HAP-1 (cell line): ENCODE measurements around the gene NLGN4X.

Experiments
- DNase-seq, 2 experiments: peaks; one replicate each; pipeline ENCODE4 v3.0.0-alpha.2; 2016 to 2020; ENCODE audit warnings: low spot score in 2 of 2
- H3K27me3 ChIP-seq: fragments of 250-450 bp; sonication (Bioruptor Pico); 2 replicates; pipeline ENCODE4 v1.5.1; 2020; ENCODE audit warnings: low read depth, mild to moderate bottlenecking, moderate library complexity
- H3K36me3 ChIP-seq: fragments of 250-450 bp; sonication (Bioruptor Pico); replicated peaks from 2 replicates; pipeline ENCODE4 v1.5.1; 2020; ENCODE audit warnings: mild to moderate bottlenecking
- H3K4me1 ChIP-seq: fragments of 250-450 bp; sonication (Bioruptor Pico); 2 replicates; pipeline ENCODE4 v1.5.1; 2020; ENCODE audit warnings: mild to moderate bottlenecking
- H3K4me3 ChIP-seq: fragments of 250-450 bp; sonication (Bioruptor Pico); 2 replicates; pipeline ENCODE4 v1.5.1; 2020; ENCODE audit warnings: mild to moderate bottlenecking, moderate library complexity
- H3K9me3 ChIP-seq: fragments of 250-450 bp; sonication (Bioruptor Pico); 2 replicates; pipeline ENCODE4 v1.5.1; 2020; ENCODE audit warnings: mild to moderate bottlenecking, moderate library complexity
- in situ Hi-C: fragments of 300-500 bp; cut with MboI; formaldehyde crosslinking; loops from 3 replicates; pipeline ENCODE4 v1.14.3; 2020; ENCODE audit warnings: low sequenced_read_pairs, inconsistent platforms, mixed read lengths

NLGN4X gene

DNA sequence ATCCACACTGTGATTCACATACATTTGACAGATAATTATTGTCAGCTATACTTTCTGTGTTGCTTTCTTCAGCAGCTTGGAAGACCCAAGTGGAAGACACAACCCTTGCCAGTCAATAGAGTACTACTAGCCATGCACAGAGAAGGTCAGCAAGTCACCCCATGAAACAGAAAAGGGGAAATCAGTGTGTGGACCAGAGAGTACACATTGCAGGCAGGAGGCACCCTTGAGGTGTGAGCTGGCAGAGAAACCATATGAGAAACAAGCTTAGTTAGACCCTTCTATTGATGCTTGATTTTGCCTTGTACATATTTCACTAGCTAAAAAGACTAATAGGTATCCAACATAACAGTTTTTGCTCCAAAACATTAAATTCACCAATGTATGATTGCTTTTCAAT is 99.5 kb downstream of the NLGN4X start:
- in situ Hi-C loops: no loop called here
- no peaks in the 10 kb centered on the region for H3K27me3 ChIP-seq
- no peak overlapping the region for H3K4me3 ChIP-seq
- no peaks in the 10 kb centered on the region for H3K36me3 ChIP-seq
- no peaks in the 10 kb centered on the region for H3K4me1 ChIP-seq
- H3K9me3 ChIP-seq: no peaks in the 10 kb centered on the region
- no peak for DNase-seq

DNA sequence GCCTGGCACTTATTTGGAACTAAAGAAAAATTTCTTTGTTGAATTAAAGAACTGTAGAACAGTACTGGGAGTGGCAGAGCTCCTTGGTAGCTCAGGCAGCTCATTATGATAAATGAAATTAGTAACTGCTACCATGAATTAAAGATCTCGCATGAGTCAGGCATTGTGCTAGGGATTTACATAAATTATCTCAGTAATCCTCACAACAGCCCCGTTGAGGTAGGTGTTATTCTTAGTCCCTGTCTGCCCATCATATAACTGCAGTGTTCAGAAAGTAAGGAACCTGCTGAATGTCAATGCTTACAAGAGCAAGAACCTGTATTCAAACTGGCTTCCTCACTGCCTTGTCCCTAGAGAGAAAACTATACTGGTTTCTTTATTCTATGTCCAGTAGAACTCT is 108.3 kb downstream of the NLGN4X start:
- Histone ChIP-seq H3K36me3 (no peaks in the 10 kb centered on the region), H3K4me1 (no peaks in the 10 kb centered on the region), H3K9me3 (no peaks in the 10 kb centered on the region), H3K4me3 (no peak overlapping the region), H3K27me3 (no peaks in the 10 kb centered on the region)
- no peak for DNase-seq
- in situ Hi-C loops: no loop called here

DNA sequence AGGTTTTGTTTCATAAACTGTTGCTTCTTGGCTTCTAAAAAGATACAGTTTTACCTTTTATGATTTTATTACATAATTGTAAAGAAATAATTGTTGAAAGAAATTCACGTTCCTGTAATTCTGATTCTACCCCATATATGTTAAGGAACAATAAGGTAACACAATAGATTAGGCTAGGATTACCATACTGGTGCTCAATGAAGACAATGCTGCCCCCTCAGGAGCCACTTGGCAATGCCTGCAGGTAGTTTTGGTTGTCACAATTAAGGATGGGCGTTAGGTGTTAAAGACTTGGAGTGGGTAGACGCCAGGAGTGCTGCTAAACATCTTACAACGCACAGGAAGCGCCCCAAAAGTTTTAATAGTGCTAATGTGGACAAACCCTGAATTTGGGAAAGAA is 133.2 kb downstream of the NLGN4X start:
- in situ Hi-C loops: no loop called here
- Histone ChIP-seq H3K36me3 (no peaks in the 10 kb centered on the region), H3K4me1 (no peaks in the 10 kb centered on the region), H3K9me3 (no peaks in the 10 kb centered on the region), H3K4me3 (no peak overlapping the region), H3K27me3 (no peaks in the 10 kb centered on the region)
- peak in 1 of 2 experiments; percentile 10 for DNase-seq

DNA sequence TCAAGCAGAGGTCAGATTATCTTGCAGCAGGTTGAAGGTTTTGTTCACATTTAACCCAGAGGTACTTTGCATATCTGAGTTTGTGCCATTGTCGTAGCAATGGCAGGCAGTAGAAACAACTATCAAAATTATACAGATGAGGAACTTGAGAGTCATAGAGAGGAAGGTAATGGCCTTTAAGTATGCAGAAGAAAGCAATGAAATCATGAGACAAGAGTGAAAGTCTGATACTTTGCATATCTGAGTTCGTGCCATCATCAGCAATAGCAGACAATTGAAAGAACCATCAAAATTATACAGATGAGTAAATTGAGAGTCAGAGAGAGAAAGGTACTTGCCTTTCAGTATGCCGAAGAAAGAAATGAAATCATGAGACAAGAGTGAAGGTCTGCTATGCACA is 154.1 kb downstream of the NLGN4X start:
- no peaks in the 10 kb centered on the region for H3K9me3 ChIP-seq
- in situ Hi-C loops: no loop called here
- H3K4me3 ChIP-seq: no peak overlapping the region
- H3K36me3 ChIP-seq: no peaks in the 10 kb centered on the region
- DNase-seq: no peak
- no peaks in the 10 kb centered on the region for H3K4me1 ChIP-seq
- H3K27me3 ChIP-seq: no peaks in the 10 kb centered on the region

DNA sequence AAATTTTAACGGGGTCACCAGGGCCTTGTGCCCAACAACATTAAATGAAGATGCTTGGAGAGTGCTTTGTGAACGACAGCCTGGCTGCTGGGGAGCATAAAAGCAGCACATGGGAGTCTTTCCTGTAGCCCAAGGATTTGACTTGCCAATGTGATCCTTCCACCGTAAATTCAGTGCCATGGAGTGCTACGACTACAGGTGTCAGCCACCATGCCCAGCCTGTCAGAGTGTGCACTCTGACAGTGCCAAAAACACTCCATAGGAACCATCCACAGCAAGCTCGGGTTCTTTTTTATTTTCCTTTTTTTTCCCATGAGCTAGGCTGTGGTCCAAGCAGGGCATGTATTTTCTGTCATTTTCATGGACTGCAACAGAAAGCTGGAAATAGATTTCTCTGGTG is 156.9 kb downstream of the NLGN4X start:
- H3K9me3 ChIP-seq: no peaks in the 10 kb centered on the region
- in situ Hi-C loops: no loop called here
- no peak for DNase-seq
- H3K36me3 ChIP-seq: no peaks in the 10 kb centered on the region
- no peak overlapping the region for H3K4me3 ChIP-seq
- no peaks in the 10 kb centered on the region for H3K27me3 ChIP-seq
- no peaks in the 10 kb centered on the region for H3K4me1 ChIP-seq

DNA sequence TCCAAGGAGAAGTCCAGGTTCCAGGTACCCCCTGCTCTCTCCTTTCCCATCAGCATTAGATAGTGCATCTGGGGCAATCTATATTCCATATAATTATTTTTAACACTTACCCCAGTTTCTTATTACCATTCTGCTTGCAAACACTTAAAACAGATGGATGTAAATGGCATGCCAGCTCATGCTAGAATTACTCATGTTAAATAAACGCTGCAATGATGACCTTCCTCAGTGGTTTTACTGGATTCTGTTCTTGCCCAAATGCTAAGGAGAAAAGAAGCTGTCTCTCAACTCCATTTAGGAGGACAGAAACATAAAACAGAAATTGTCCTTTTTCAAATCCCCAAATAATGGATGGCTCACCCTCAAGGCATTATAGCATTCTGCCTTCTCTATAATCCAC is 161.1 kb downstream of the NLGN4X start:
- in situ Hi-C loops: no loop called here
- DNase-seq: no peak
- no peak overlapping the region for H3K4me3 ChIP-seq
- no peaks in the 10 kb centered on the region for H3K27me3 ChIP-seq
- no peaks in the 10 kb centered on the region for H3K4me1 ChIP-seq
- H3K9me3 ChIP-seq: no peaks in the 10 kb centered on the region; the same call in 1 of the 2 replicates
- no peaks in the 10 kb centered on the region for H3K36me3 ChIP-seq

DNA sequence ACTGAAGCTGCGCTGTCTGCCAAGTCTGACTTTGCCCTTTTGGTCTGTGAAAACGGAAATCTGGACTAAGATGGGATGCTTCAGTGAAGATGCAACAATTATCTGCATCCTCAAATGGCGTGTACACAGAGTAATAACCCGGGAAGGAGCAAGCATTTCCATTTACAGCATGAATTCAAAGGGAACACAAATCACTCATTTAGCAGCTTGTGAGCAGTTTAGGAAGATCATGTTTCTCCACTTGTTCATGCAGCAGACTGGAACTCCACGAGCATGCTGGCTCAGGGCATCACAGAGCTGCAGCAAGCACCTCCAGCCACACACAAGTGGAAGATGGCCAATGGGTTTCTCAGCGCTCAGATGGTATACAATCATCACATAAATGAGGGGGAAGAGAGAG is 175.5 kb downstream of the NLGN4X start:
- no peaks in the 10 kb centered on the region for H3K27me3 ChIP-seq
- H3K9me3 ChIP-seq: no peaks in the 10 kb centered on the region
- no peak overlapping the region for H3K4me3 ChIP-seq
- H3K36me3 ChIP-seq: no peaks in the 10 kb centered on the region
- in situ Hi-C loops: no loop called here
- H3K4me1 ChIP-seq: no peaks in the 10 kb centered on the region
- no peak for DNase-seq

DNA sequence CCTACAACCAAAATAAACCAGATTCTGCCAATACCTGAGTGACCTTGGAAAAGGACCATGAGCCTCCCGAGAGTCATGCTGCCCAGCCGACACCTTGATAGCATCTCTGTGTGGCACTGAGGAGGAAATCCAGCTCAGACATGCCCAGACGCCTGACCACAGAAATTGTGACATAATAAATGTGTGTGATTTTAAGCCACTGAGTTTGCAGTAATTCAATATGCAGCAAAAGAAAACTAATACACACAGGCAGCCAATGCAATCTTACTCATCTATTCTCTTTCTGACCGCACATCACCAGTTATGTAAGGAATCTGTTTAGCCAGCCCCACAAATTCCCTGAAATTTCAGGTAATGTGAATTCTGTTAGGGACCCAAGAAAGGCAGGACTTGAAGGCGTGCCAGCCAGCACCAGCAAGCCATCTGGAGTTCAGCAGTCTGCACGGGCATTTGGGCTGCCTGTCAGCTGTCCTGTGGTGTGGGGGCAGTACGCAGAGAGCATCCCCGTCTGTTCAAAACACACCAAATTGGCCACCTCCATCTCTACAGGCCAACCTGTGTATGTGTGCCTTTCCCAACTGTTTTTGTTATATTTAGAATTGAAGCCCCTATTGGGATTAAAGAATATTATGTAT is 176.4 kb downstream of the NLGN4X start:
- no peak overlapping the region for H3K4me3 ChIP-seq
- H3K36me3 ChIP-seq: no peaks in the 10 kb centered on the region
- no peaks in the 10 kb centered on the region for H3K9me3 ChIP-seq
- in situ Hi-C loops: no loop called here
- DNase-seq: no peak
- H3K27me3 ChIP-seq: no peaks in the 10 kb centered on the region
- H3K4me1 ChIP-seq: no peaks in the 10 kb centered on the region

DNA sequence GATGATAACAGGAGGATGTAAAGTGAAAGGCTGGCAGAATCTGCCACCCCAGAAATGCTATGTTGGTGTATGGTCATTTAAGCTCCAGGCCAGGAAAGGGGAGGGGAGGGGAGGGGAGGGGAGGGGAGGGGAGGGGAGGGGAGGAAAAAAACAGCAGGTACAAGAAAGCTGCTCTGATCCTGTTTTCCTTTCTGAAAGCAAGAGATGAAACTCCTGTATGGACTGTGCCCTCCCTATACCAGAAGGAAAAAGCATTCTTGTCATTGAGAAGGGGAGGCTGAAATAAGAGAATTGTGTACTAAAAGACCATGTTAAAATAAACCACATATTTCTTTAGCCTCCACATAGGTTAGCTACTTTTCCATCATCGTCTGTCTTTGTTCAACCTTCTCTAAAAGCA is 179.5 kb downstream of the NLGN4X start:
- no peaks in the 10 kb centered on the region for H3K9me3 ChIP-seq
- no peaks in the 10 kb centered on the region for H3K36me3 ChIP-seq
- no peak for DNase-seq
- H3K27me3 ChIP-seq: no peaks in the 10 kb centered on the region
- in situ Hi-C loops: no loop called here
- H3K4me3 ChIP-seq: no peak overlapping the region
- H3K4me1 ChIP-seq: no peaks in the 10 kb centered on the region

DNA sequence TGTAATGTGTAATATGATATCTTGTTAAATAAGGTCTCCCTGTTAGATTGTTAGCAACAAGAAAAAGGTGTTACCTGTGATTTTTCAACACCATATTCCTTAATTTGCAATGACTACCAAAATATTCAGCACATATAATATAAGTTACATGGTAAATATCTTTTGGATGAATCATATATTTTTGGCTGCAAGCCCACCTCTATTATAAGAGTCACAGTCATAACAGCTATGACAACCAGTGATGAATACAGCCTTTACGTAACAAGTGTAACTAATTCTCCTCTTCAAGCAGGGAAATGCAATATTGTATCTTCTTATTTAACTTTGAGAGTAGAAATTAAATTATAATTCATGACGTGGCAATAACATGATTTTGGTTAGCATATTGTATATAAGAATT is 187.0 kb downstream of the NLGN4X start:
- H3K27me3 ChIP-seq: no peaks in the 10 kb centered on the region
- in situ Hi-C loops: no loop called here
- H3K4me3 ChIP-seq: no peak overlapping the region
- no peaks in the 10 kb centered on the region for H3K4me1 ChIP-seq
- no peak for DNase-seq
- no peaks in the 10 kb centered on the region; the same call in 1 of the 2 replicates for H3K9me3 ChIP-seq
- H3K36me3 ChIP-seq: no peaks in the 10 kb centered on the region

DNA sequence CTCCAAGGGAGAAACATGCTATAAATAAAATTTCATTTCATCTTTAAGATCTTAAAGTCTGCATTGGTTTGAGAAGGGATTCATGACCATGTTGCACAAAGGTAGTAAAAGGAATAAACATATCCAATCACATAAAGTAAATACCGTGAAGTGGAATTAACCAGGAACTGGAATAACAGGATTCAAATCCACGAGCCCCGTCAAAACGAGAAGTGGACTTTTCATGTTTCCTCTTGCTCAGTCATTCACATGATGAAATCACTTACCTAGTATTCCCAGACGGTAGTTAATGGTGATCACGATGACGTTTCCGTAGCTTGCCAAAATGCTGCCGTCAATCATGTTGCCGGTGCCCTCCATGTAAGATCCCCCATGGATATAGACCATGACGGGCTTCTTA is 199.7 kb downstream of the NLGN4X start:
- no peak overlapping the region for H3K4me3 ChIP-seq
- H3K27me3 ChIP-seq: no peaks in the 10 kb centered on the region
- no peak for DNase-seq
- in situ Hi-C loops: no loop called here
- no peaks in the 10 kb centered on the region for H3K36me3 ChIP-seq
- peaks cover 3% of the 10 kb centered on the region; the same call in 1 of the 2 replicates for H3K4me1 ChIP-seq
- no peaks in the 10 kb centered on the region for H3K9me3 ChIP-seq

DNA sequence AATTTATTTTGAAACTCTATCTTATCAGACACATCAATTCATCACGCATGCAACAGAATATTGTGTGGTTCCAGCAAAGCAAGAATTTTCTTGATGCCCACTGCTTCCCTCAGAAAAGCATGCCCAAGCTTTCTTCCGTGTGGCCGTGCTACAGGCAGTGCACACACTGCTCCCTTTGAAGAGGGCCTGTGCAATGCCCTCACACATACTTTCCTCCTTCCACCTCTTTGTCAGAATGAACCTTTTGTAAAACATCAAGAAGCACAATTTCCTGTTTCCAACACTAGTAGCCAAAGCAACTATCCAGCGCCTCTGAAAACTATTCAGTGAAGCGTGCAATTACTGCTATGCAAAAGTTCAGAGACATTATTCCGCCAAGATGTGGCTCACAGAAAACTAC is 201.7 kb downstream of the NLGN4X start:
- Histone ChIP-seq H3K4me3 (no peak overlapping the region), H3K27me3 (no peaks in the 10 kb centered on the region), H3K9me3 (no peaks in the 10 kb centered on the region), H3K4me1 (peaks cover 3% of the 10 kb centered on the region; the same call in 1 of the 2 replicates), H3K36me3 (no peaks in the 10 kb centered on the region)
- in situ Hi-C loops: no loop called here
- peak in 1 of 2 experiments; percentile 16 for DNase-seq

DNA sequence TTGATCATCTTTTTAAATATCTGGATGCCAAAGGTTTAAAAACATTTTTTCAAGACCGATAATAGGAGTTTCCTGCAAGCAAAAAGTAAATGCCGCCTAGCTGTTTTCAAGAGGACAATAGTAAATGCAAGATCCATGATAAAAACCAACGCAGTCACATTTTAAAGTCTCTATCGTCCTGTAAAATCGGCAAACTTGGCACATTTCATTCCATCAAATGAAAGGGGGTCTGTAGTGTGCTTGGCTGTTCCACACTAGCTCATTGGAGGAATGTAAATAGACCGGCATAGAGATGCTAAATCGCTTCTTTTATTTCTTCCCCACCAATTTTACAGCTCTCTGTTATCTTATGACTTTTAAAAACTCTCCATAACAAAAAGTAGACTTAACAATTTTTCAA is 202.2 kb downstream of the NLGN4X start:
- H3K4me3 ChIP-seq: no peak overlapping the region
- H3K27me3 ChIP-seq: no peaks in the 10 kb centered on the region
- no peaks in the 10 kb centered on the region for H3K36me3 ChIP-seq
- in situ Hi-C loops: no loop called here
- peaks cover 3% of the 10 kb centered on the region; the same call in 1 of the 2 replicates for H3K4me1 ChIP-seq
- no peaks in the 10 kb centered on the region for H3K9me3 ChIP-seq
- peak; percentile 29 to 66 for DNase-seq

DNA sequence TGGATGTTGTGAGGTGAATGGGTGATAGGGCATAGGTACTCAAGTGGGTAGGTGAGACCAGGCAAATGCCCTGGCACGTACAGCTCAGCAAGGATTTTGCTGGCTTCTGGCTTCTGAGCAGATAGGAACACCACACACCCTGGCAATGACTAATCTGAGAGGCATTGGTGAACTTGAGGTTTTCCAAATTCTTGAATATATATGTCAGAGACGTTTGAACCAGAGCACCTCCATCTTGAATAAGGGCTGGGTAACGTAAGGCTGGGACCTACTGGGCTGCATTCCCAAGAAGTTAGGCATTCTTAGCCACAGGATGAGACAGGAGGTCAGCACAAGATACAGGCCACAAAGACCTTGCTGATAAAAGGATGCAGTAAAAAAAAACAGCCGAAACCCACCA is 204.5 kb downstream of the NLGN4X start:
- H3K9me3 ChIP-seq: no peaks in the 10 kb centered on the region
- in situ Hi-C loops: no loop called here
- no peaks in the 10 kb centered on the region for H3K36me3 ChIP-seq
- H3K4me3 ChIP-seq: no peak overlapping the region
- H3K4me1 ChIP-seq: peaks cover 3% of the 10 kb centered on the region; the same call in 1 of the 2 replicates
- DNase-seq: no peak
- no peaks in the 10 kb centered on the region for H3K27me3 ChIP-seq
